ENCODE data around the gene MATN3. TPM values are rescaled to one million over a fixed set of nuclear protein-coding genes. Genes with fewer than 3 reads are reported as not detected.
A peak's percentile ranks its signal among the peaks of the same experiment; 100 is the strongest.

The MATN3 gene
- total RNA-seq, 2 experiments from 2014 or later, result not detected

- ChIA-PET POLR2A (interaction anchor here (0.6 to 1.1 kb wide), 3 partner anchors 10 to 273 kb away, joined by 3 read pairs; no protein-coding TSS in a partner anchor), CTCF (interaction anchor here (0.5 to 1.6 kb wide), 4 partner anchors 9 to 37 kb away, joined by 3 to 6 read pairs (median 4); no protein-coding TSS in a partner anchor)
- H3K9me3 Mint-ChIP-seq, result no peaks in the 10 kb centered on the region
- peak; percentile 98 for DNase-seq
- H3K27ac Mint-ChIP-seq, result no peak within 1 kb of the TSS
- intact Hi-C loops (cut with micrococcal nuclease), result loop anchor here (5.0 kb wide), 1 partner anchor 149 kb away; the partner anchor contains the start of gene TTC32
- TF ChIP-seq CTCF (IDR thresholded peaks at IDR 0.05), result no peak
- peaks cover 16% of the 10 kb centered on the region for H3K27me3 Mint-ChIP-seq
- ATAC-seq, result peak; percentile 96
- peaks cover 4% of the 10 kb centered on the region for H3K36me3 Mint-ChIP-seq (ENCODE audit: low read depth)
- H3K4me1 Mint-ChIP-seq (ENCODE audit: low read depth), result peaks cover 26% of the 10 kb centered on the region
- no peak within 1 kb of the TSS for H3K4me3 Mint-ChIP-seq
Observed at GRCh38 chr2:20051532-20052228, 39.2 kb upstream of the MATN3 start, which contains the start of gene LAPTM4A. LAPTM4A (minus strand) TSS chr2:20051628; CDS start chr2:20051520, 108 bp downstream.

GRCh38 chr2:20050646-20051531 is 38.4 kb upstream of the MATN3 start:
- H3K27me3 Mint-ChIP-seq, result peaks cover 10% of the 10 kb centered on the region
- H3K27ac Mint-ChIP-seq, result no peak overlapping the region
- DNase-seq, result peak; percentile 49
- ChIA-PET CTCF (interaction anchor here (1.2 to 1.9 kb wide), 3 partner anchors 9 to 36 kb away, joined by 4 to 8 read pairs (median 6); no protein-coding TSS in a partner anchor), POLR2A (interaction anchor here (1.1 kb wide), 1 partner anchor 9 kb away, joined by 3 read pairs; no protein-coding TSS in a partner anchor)
- H3K4me1 Mint-ChIP-seq (ENCODE audit: low read depth), result peaks cover 26% of the 10 kb centered on the region
- peak; percentile 22 for ATAC-seq
- no peak for TF ChIP-seq CTCF (IDR thresholded peaks at IDR 0.05)
- H3K4me3 Mint-ChIP-seq, result no peak overlapping the region
- peaks cover 4% of the 10 kb centered on the region for H3K36me3 Mint-ChIP-seq (ENCODE audit: low read depth)
- intact Hi-C loops (cut with micrococcal nuclease), result loop anchor here (5.0 kb wide), 1 partner anchor 149 kb away; the partner anchor contains the start of gene TTC32
- no peaks in the 10 kb centered on the region for H3K9me3 Mint-ChIP-seq

GRCh38 chr2:20050104-20050645 is 37.7 kb upstream of the MATN3 start:
- ChIA-PET POLR2A (no interaction called here), CTCF (interaction anchor here (0.7 to 1.9 kb wide), 3 partner anchors 8 to 70 kb away, joined by 3 to 8 read pairs (median 6); no protein-coding TSS in a partner anchor)
- no peaks in the 10 kb centered on the region for H3K9me3 Mint-ChIP-seq
- peak; percentile 65 for DNase-seq
- H3K4me3 Mint-ChIP-seq, result no peak overlapping the region
- peaks cover 26% of the 10 kb centered on the region for H3K4me1 Mint-ChIP-seq (ENCODE audit: low read depth)
- TF ChIP-seq CTCF (IDR thresholded peaks at IDR 0.05), result no peak
- no peak for ATAC-seq
- intact Hi-C loops (cut with micrococcal nuclease), result loop anchor here (5.0 kb wide), 1 partner anchor 148 kb away; the partner anchor contains the start of gene TTC32
- no peak overlapping the region for H3K27ac Mint-ChIP-seq
- H3K36me3 Mint-ChIP-seq (ENCODE audit: low read depth), result peaks cover 7% of the 10 kb centered on the region
- H3K27me3 Mint-ChIP-seq, result peaks cover 5% of the 10 kb centered on the region

GRCh38 chr2:20049637-20050036 is 37.2 kb upstream of the MATN3 start:
- Mint-ChIP-seq H3K4me3 (no peak overlapping the region), H3K27ac (no peak overlapping the region), H3K4me1 (ENCODE audit: low read depth) (peaks cover 26% of the 10 kb centered on the region), H3K36me3 (ENCODE audit: low read depth) (peaks cover 7% of the 10 kb centered on the region), H3K27me3 (peaks cover 2% of the 10 kb centered on the region), H3K9me3 (no peaks in the 10 kb centered on the region)
- CTCF ChIA-PET, result interaction anchor here (0.7 to 1.9 kb wide), 2 partner anchors 35 to 70 kb away, joined by 3 to 8 read pairs; no protein-coding TSS in a partner anchor
- TF ChIP-seq CTCF (IDR thresholded peaks at IDR 0.05), result no peak
- intact Hi-C loops (cut with micrococcal nuclease), result loop anchor here (5.0 kb wide), 1 partner anchor 147 kb away; the partner anchor contains the start of gene TTC32
- ATAC-seq (no peak), DNase-seq (no peak)
- POLR2A ChIA-PET, result no interaction called here

Data from activated CD8-positive, alpha-beta T cell treated with anti-CD3 and anti-CD28 coated beads for 36 hours (primary cell).